Fibroblast of the aortic adventitia (primary cell): ENCODE results near the gene UCHL5. TPM values are rescaled to one million over a fixed set of nuclear protein-coding genes. Genes with fewer than 3 reads are reported as not detected.

Source experiments
- DNase-seq: peaks from one replicate; pipeline ENCODE4 v3.0.0-alpha.2; 2010; ENCODE audit warnings: low read depth
- H3K4me3 ChIP-seq: 2 replicates; pipeline ENCODE4 v1.5.1; 2011; ENCODE audit warnings: low read depth, mild to moderate bottlenecking, control low read depth, low read length, moderate library complexity
- CTCF ChIP-seq: IDR thresholded peaks from 2 replicates; pipeline ENCODE4 v1.5.1; 2011; ENCODE audit warnings: mild to moderate bottlenecking, low read length, control low read depth, inconsistent platforms; ENCODE audit not compliant: insufficient read depth
- total RNA-seq: library from RNA; depleted of rRNA; stranded (reverse); fragments of >200 nt; gene quantifications from 2 replicates; pipeline ENCODE4 v1.2.3, GENCODE V29; 2012; ENCODE audit warnings: low replicate concordance

UCHL5 gene
- total RNA-seq, 1 donor, result 35.6 TPM

- no peak overlapping the region for H3K4me3 ChIP-seq
- peak; percentile 41 for TF ChIP-seq CTCF
- peak; percentile 45 for DNase-seq
Observed at GRCh38 chr1:193031431-193031830, 27.7 kb downstream of the UCHL5 start.

GRCh38 chr1:193030280-193030679 is 28.9 kb downstream of the UCHL5 start:
- TF ChIP-seq CTCF, result no peak

GRCh38 chr1:193025218-193025617 is 33.9 kb downstream of the UCHL5 start:
- no peak overlapping the region for H3K4me3 ChIP-seq
- TF ChIP-seq CTCF, result no peak

More at GRCh38 chr1:193030280-193030679, 28.9 kb downstream of the UCHL5 start:
- H3K4me3 ChIP-seq, result no peak overlapping the region
- DNase-seq, result no peak

GRCh38 chr1:193019442-193020026 is 39.6 kb downstream of the UCHL5 start:
- peak; percentile 44 for TF ChIP-seq CTCF
- peak; percentile 86 for DNase-seq
- H3K4me3 ChIP-seq, result no peak overlapping the region

More at GRCh38 chr1:193025218-193025617, 33.9 kb downstream of the UCHL5 start:
- no peak for DNase-seq

GRCh38 chr1:193016788-193017187 is 42.4 kb downstream of the UCHL5 start:
- DNase-seq, result no peak
- no peak for TF ChIP-seq CTCF
- no peak overlapping the region for H3K4me3 ChIP-seq

GRCh38 chr1:193014400-193014799 is 44.8 kb downstream of the UCHL5 start:
- DNase-seq, result peak; percentile 56
- no peak for TF ChIP-seq CTCF

GRCh38 chr1:193013707-193014106 is 45.5 kb downstream of the UCHL5 start:
- H3K4me3 ChIP-seq, result no peak overlapping the region
- DNase-seq, result no peak
- TF ChIP-seq CTCF, result no peak

More at GRCh38 chr1:193014400-193014799, 44.8 kb downstream of the UCHL5 start:
- H3K4me3 ChIP-seq, result no peak overlapping the region
